Natural killer cell treated with Interleukin-12 subunit alpha and Interleukin-12 subunit beta and Interleukin-15 and Interleukin-18, amount 100 ng/mL, for 72 hours (primary cell): ENCODE results near the gene NME4. TPM values are rescaled to one million over a fixed set of nuclear protein-coding genes. Genes with fewer than 3 reads are reported as not detected.
"Not testable (repeated sequence)": the region's sequence is repeated elsewhere in the genome, so short reads cannot be mapped to it uniquely, and the experiment has no call there.

Experiments used
- ATAC-seq, 2 donors: fragments of 150-1000 bp; cut with Tn5 transposase in 1 of 2; sonication (Bioruptor Pico), chemical (Tn5 transposase) in 1 of 2; 2 replicates each; pipeline ENCODE4 v1.10.0; 2021
- DNase-seq: peaks from one replicate; pipeline ENCODE4 v3.0.0; 2022; ENCODE audit warnings: low spot score
- H3K27ac Mint-ChIP-seq, 2 donors: 1 replicate in 1 of 2; 2 replicates in 1 of 2; pipeline ENCODE4 v1.8.0; 2022; ENCODE audit warnings: mixed read lengths in 2 of 2, mild to moderate bottlenecking in 1 of 2, moderate library complexity in 1 of 2
- H3K27me3 Mint-ChIP-seq, 2 donors: 1 replicate in 1 of 2; 2 replicates in 1 of 2; pipeline ENCODE4 v1.8.0; 2022; ENCODE audit warnings: mixed read lengths in 2 of 2
- H3K36me3 Mint-ChIP-seq: one replicate; pipeline ENCODE4 v1.8.0; 2022; ENCODE audit warnings: mixed read lengths
- H3K4me1 Mint-ChIP-seq, 2 donors: 1 replicate in 1 of 2; 2 replicates in 1 of 2; pipeline ENCODE4 v1.8.0; 2022; ENCODE audit warnings: low read depth in 2 of 2, mixed read lengths in 2 of 2, mild to moderate bottlenecking in 1 of 2
- H3K4me3 Mint-ChIP-seq: one replicate; pipeline ENCODE4 v1.8.0; 2022; ENCODE audit warnings: mixed read lengths
- H3K9me3 Mint-ChIP-seq: 2 replicates; pipeline ENCODE4 v1.8.0; 2022; ENCODE audit warnings: mixed read lengths
- total RNA-seq, 2 donors: library from RNA; stranded (reverse); gene quantifications; one replicate each; pipeline ENCODE4 v1.2.3, GENCODE V29; 2022

NME4 gene
- total RNA-seq, 2 donors from 2014 or later: 2.7 to 9.1 TPM

DNA sequence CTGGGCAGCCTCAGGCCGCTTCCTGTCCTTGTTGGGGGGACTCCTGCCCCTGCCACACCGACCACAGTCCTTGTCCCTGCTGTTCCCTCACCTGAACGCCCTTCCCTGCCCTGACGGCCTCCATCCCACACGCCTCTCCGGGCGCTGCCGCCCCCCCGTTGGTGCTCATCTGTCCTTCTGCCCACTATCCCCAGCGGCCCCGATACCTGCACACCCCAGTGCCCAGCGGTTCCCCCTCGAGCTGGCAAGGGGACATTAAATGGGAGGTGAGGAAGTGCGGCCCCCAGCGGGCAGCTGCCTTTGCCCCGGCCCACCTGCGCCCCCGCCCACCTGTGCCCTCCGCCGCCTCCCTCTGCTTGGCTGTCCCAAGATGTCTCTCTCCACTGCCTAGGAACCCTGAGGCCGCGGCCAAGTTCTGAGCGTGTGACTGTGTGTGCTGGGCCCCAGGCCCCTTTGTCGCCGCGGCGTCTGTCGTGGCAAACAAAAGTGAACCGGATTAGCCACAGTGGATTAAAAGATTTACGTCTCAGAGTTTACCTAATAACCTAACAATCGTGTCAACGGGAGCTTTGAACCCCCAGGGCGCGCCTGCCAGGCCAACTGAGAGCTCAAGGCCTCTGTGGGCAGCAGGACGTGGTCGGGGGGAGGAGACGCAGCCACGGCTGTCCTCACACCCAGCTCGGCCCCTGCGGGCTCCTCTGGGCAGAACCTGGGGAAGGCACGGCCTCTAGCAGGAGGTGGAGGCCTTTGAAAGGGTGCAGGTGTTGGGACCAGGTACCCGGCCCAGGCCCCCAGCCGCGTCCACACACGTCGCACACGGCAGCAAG, 36.9 kb upstream of the NME4 start:
- no peak overlapping the region for H3K4me3 Mint-ChIP-seq
- H3K36me3 Mint-ChIP-seq: no peaks in the 10 kb centered on the region
- no peak for DNase-seq
- peaks cover 6 to 11% of the 10 kb centered on the region in 2 donors for H3K4me1 Mint-ChIP-seq
- no peak for ATAC-seq
- no peaks in the 10 kb centered on the region for H3K27me3 Mint-ChIP-seq
- H3K9me3 Mint-ChIP-seq: no peaks in the 10 kb centered on the region
- no peak overlapping the region for H3K27ac Mint-ChIP-seq

DNA sequence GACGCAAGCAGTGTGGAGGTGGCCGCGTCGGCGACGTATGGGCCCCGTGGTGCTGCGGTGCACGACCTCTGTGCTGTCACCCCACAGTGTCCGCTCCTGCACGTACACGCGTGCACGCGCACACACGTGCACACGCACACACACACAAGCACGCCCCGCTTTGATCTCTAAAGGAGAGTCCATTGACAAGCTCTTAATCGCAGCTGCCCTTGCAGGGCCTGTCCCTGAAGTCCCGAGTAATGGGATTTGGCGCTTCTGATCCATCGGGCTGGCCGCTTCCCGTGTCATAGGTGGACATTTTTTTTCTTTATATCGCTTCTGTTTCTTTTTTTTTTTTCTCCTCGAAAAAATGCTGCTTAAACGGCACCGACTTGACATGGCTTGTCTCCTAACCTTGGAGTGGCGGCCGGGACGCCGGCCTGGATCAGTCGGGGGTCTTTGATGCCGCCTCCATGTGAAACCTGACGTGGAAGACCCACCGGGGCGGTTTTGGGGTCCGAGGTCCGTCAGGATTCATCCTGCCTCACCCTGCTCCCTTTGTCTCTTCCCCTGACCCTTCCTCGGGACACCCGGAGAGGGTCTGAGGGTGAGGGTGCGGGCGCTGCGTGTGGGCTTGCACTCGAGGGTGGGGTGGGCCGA, 36.2 kb upstream of the NME4 start:
- no peaks in the 10 kb centered on the region for H3K36me3 Mint-ChIP-seq
- H3K4me1 Mint-ChIP-seq: peaks cover 5 to 6% of the 10 kb centered on the region in 2 donors
- DNase-seq (no peak), ATAC-seq (no peak)
- no peaks in the 10 kb centered on the region for H3K27me3 Mint-ChIP-seq
- no peak overlapping the region for H3K4me3 Mint-ChIP-seq
- H3K27ac Mint-ChIP-seq: no peak overlapping the region
- no peaks in the 10 kb centered on the region for H3K9me3 Mint-ChIP-seq

DNA sequence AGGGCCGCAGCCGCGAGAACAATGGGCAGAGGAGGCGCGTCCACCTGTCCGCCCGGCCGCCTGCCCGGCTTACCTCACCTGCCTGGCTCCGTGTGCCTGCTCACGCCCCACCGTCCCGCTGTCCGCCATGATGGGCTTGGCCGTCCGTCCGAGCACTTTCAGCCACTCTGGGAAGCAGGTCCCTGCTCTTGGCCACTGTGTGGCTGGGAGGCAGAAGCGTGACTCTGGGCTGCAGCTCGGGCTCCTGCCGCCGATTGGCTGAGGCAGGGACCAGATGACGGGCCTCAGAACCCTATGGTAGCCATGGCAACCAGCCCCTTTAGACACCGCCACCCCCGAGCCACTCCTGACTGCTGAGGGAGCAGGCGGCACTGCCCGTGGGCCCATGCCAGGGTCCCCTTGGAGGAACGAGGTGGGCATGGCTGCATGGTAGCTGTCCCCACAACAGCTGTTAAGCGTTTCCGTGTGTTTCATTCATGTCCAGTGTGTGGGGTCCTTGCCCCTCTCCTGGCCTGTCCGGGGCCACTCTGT, 35.6 kb upstream of the NME4 start:
- no peaks in the 10 kb centered on the region for H3K9me3 Mint-ChIP-seq
- no peak overlapping the region for H3K27ac Mint-ChIP-seq
- ATAC-seq: no peak

DNA sequence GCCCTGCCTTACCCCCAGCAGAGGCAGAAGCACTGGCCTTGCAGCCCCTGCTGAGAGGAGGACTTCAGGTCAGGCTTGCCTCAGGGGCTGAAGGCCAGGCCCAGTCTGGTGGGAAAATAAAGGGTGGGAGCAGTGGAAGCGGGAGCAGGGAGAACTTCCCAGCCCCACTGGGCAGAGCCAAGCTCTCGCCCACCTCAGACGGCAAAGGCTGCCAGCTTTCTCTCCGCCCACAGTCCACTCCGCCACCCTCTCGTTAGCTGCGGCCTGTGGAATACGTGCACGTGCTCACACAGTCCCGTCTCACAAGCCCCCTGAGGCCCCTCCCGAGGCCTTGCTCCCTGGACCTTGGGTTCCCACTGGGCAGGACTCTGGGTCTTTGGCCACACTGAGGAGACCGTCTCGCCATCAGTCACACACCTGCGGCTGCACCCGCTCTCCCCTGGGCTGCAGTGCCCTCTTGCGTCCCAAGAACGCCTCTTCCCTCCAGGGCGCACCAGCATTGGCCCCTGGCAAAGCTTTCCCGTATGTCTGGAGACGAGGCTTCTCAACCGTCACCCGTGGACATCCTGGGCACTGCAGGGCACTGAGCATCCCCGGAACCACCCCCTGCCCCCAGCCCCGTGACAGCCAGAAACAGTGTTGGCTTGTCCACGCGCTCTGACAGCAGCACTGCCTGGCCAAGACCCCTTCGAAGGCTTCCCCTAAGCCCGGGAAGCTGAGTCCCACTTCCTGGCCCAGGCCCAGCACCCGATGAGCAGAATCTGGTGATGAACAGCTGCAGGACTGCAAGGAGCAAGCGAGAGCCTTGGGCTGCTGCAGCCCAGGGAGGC, 34.9 kb upstream of the NME4 start:
- Mint-ChIP-seq H3K4me1 (peaks cover 5 to 6% of the 10 kb centered on the region in 2 donors), H3K9me3 (no peaks in the 10 kb centered on the region), H3K27me3 (no peaks in the 10 kb centered on the region), H3K36me3 (no peaks in the 10 kb centered on the region), H3K4me3 (no peak overlapping the region), H3K27ac (no peak overlapping the region)
- DNase-seq (peak; percentile 80), ATAC-seq (peak; percentile 85 to 87)

More for the DNA sequence above, 35.6 kb upstream of the NME4 start:
- Mint-ChIP-seq H3K4me3 (no peak overlapping the region), H3K4me1 (peaks cover 5 to 6% of the 10 kb centered on the region in 2 donors), H3K27me3 (no peaks in the 10 kb centered on the region), H3K36me3 (no peaks in the 10 kb centered on the region)
- DNase-seq: no peak

DNA sequence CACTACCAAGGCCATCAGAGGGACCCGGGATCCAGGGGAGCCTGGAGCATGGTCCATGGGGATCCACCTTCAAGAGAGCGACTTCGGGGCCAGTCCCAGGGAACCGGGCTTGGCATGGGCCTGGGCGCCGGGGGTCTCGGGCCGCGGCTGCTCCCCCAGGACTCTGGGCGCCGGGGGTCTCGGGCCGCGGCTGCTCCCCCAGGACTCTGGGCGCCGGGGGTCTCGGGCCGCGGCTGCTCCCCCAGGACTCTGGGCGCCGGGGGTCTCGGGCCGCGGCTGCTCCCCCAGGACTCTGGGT, 34.3 kb upstream of the NME4 start:
- not testable (repeated sequence) for H3K27me3 Mint-ChIP-seq, ATAC-seq, H3K4me3 Mint-ChIP-seq, H3K36me3 Mint-ChIP-seq, H3K27ac Mint-ChIP-seq, H3K4me1 Mint-ChIP-seq, H3K9me3 Mint-ChIP-seq, DNase-seq

DNA sequence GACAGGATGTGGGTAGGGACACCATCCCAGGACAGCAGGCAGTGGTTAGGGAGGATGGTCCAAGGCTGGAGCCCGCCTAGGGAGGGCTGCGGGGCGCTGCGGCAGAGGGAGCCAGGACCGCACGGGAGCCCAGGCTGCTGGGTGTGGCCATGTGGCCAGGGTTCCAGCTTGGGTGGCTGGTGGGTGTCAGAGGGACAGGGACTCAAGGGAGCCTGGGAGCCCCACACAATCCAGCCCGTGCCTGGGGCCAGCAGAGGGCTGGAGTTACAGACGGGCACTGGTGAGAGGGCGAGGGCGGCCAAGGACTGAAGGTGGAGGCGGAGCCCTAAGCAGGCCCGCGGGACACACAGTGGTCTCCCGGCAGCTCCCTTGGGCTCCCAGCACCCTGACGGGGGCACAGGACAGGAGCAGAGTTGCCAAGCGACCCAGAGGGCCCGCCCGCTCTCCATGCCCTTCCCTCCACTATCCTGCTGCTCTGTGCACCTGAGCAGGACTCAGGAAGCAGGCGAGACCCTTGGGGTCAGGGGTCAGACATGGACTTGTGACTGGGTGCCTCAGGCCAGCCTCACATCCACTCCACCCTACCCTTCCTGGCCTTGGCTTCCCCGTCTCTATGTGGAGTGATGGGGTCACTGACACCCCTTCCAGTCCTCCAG, 33.8 kb upstream of the NME4 start:
- Mint-ChIP-seq H3K9me3 (no peaks in the 10 kb centered on the region), H3K27me3 (no peaks in the 10 kb centered on the region), H3K4me3 (no peak overlapping the region), H3K27ac (no peak overlapping the region), H3K4me1 (peaks cover 5 to 6% of the 10 kb centered on the region in 2 donors), H3K36me3 (no peaks in the 10 kb centered on the region)
- ATAC-seq (no peak), DNase-seq (no peak)

DNA sequence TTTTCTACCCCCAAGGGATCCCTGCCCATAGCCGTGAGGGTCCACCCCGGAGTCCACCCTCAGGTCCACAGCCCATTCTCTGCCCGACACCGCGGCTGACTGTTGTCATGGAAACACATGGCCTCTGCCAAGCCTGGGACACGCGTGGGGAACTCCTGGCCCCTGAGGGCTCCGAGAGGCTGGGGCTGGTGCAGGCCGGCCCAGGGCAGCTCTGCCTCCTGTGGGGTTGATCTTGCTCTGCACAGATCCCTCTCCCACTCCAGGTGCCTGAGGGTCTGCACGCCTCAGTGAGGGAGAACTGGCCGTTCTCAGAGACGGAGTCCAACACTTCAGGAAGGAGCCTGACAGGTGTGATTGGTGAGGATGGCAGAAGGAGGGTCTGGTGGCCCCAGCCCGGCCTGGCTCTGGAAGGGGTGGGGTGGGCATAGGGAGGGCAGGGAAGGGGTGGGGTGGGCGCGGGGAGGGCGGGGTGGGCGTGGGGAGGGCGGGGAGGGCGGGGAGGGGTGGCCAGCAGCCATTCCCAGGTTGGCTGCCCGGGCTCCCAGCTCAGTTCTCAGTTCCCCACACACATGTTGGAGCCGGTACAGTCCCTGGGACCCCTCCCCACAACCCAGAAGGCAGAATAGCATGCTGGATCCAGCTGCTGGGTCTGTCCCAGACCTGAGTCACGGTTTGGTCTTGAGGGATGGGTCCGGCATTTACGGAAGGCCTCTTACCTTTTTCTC, 33.1 kb upstream of the NME4 start:
- Mint-ChIP-seq H3K4me1 (peaks cover 6 to 7% of the 10 kb centered on the region in 2 donors), H3K27me3 (no peaks in the 10 kb centered on the region), H3K9me3 (no peaks in the 10 kb centered on the region), H3K27ac (no peak overlapping the region), H3K36me3 (no peaks in the 10 kb centered on the region), H3K4me3 (no peak overlapping the region)
- ATAC-seq (no peak), DNase-seq (no peak)

DNA sequence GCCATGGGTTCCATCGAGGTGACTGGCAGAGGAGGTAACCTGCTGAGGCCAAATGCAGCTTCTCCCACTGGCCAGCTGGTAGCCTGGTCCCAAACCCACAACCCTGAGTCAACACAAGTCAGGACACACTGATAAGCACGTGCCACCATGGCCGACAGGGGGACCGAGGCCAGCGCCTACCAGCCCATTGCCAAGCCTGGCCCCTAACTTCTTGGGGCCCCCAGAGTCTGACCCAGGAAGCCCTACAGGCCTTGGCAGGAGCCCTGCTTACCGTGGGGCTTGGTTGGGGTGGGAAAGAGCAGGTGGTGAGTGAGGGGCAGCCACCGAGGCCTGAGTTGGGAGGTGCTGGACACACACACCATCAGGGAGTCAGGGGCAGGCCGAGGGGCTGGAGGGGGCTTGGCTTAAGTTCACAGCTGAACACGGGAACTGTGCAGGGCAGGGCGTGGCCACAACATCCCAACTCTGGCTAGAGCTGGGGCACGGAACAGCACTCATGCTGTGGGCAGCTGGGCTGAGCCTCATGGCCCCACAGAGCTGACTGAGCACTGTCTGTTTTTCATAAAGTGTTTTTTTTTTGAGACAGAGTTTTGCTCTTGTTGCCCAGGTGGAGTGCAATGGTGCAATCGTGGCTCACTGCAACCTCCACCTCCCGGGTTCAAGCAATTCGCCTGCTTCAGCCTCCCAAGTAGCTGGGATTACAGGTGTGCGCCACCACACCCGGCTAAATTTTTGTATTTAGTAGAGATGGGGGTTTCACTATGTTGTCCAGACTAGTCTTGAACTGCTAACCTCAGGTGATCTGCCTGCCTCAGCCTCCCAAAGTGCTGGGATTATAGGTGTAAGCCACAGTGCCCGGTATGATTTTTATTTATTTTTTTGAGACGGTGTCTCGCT, 32.2 kb upstream of the NME4 start:
- Mint-ChIP-seq H3K9me3 (no peaks in the 10 kb centered on the region), H3K36me3 (no peaks in the 10 kb centered on the region), H3K27me3 (no peaks in the 10 kb centered on the region), H3K4me3 (no peak overlapping the region), H3K27ac (no peak overlapping the region), H3K4me1 (peaks cover 6 to 11% of the 10 kb centered on the region in 2 donors)
- no peak for DNase-seq
- no peak for ATAC-seq

DNA sequence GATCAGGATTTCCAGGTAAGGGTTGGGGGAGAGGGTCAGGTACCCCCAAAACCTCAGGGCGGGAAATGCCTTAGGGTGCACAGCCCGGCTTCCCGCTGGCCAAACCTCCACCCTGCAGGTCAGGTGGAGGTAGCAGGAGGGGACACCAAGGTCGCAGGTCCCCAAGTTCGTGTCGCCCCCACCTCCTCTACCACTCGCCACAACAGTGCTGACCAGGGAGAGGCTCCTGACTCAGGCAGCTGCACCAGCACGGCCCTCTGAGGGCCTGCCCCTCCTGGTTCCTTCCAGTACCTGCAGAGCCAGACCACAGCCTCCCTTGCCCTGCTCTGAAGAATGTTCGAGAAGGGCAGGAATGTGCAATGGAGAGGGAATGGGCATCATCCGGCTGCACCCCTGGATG, 30.5 kb upstream of the NME4 start:
- ATAC-seq: no peak
- H3K4me3 Mint-ChIP-seq: no peak overlapping the region

DNA sequence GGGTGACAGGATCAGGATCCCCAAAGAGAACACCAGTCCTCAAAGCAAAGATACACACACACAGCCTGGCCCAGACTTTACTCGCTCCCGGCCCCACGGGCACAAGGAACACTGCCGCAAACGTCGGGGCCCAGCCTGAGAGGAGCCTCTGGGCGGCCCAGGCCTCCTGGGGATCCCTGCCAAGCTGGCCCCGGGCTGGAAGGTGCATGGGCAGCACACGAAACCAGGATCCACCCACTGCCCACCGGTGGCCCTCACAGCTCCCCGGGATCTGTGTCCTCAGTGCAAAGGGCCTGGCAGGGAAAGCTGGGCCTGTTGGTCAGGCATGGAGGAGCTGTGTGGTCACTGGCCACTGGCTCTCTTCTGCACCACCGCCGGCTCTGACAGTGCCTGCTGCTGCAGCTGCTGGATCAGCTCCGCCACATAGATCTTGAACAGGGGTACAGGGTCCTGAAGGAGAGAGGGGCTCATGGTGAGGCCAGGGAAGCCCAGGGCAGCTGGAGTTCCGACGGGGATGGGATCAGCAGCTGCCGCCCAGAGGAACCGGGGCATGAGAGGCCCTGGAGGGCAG, 29.6 kb upstream of the NME4 start:
- Mint-ChIP-seq H3K4me3 (no peak overlapping the region), H3K27me3 (no peaks in the 10 kb centered on the region), H3K27ac (no peak overlapping the region), H3K36me3 (no peaks in the 10 kb centered on the region), H3K9me3 (no peaks in the 10 kb centered on the region), H3K4me1 (peaks cover 8 to 10% of the 10 kb centered on the region in 2 donors)
- ATAC-seq (no peak), DNase-seq (no peak)

More for the DNA sequence above, 30.5 kb upstream of the NME4 start:
- H3K36me3 Mint-ChIP-seq: no peaks in the 10 kb centered on the region
- H3K9me3 Mint-ChIP-seq: no peaks in the 10 kb centered on the region
- H3K4me1 Mint-ChIP-seq: peaks cover 14 to 15% of the 10 kb centered on the region in 2 donors
- DNase-seq: no peak
- H3K27me3 Mint-ChIP-seq: no peaks in the 10 kb centered on the region
- no peak overlapping the region for H3K27ac Mint-ChIP-seq

DNA sequence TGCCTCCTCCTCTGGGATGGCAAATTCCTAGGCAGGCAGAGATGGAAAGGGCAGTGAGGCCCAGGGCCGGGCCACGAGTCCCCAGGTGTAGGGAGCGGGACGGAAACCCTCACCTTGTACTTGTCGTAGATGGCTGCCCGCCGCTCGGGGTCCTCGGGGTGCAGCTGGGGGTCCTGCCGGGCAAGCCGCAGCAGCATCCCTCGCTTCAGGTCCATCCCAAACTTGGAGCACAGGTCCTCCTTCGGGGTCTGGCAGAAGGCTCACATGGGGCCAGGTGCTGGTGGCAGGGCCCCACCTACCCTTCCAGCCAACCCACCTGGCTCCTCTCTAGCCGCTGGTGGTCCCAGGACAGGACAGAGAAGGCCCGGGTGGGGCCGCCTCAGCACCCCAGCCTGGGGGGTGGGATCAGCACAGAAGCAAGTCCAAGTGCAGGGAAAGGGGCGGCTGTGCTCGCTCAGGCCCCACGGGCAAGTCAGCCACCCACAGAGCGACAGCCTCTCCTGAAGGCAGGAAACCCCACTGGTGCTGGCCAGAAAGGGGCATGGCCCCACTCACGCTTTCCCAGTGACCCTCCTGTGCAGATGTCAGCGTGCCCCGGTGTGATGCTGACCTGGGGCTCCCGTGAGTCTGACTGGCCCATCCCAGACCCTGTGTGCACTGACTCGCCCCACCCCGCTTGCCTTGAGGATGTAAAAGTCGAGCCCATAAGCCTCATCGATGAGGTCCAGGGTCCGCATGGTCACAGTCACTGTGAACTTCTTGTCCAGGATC, 28.4 kb upstream of the NME4 start:
- Mint-ChIP-seq H3K27ac (no peak overlapping the region), H3K36me3 (no peaks in the 10 kb centered on the region), H3K27me3 (no peaks in the 10 kb centered on the region), H3K4me3 (no peak overlapping the region), H3K4me1 (peaks cover 7 to 9% of the 10 kb centered on the region in 2 donors), H3K9me3 (no peaks in the 10 kb centered on the region)
- ATAC-seq (no peak), DNase-seq (no peak)
